GM21381 (cell line): Measurements from ENCODE around the gene RPH3AL.

Experiments
- ATAC-seq: cut with Tn5 transposase; IDR thresholded peaks from one replicate; pipeline ENCODE4 v1.9.1; 2021; ENCODE audit warnings: mild to moderate bottlenecking, moderate library complexity; ENCODE audit not compliant: unreplicated experiment

RPH3AL gene

DNA sequence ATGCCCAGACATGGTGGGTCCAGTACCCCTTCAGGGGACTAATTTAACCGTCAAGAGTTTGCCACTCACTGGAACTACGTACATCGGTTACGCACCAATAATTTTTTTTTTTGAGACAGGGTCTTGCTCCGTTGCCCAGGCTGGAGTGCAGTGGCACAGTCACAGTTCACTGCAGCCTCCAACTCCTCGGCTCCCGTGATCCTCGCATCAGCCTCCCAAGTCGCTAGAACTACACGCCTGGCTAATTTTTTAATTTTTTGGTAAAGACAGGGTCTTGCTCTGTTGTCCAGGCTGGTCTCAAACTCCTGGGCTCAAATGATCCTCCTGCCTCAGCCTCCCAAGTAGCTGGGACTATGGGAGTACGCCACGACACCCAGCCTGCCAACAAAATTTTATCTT, 15.6 kb downstream of the RPH3AL start:
- no peak for ATAC-seq

DNA sequence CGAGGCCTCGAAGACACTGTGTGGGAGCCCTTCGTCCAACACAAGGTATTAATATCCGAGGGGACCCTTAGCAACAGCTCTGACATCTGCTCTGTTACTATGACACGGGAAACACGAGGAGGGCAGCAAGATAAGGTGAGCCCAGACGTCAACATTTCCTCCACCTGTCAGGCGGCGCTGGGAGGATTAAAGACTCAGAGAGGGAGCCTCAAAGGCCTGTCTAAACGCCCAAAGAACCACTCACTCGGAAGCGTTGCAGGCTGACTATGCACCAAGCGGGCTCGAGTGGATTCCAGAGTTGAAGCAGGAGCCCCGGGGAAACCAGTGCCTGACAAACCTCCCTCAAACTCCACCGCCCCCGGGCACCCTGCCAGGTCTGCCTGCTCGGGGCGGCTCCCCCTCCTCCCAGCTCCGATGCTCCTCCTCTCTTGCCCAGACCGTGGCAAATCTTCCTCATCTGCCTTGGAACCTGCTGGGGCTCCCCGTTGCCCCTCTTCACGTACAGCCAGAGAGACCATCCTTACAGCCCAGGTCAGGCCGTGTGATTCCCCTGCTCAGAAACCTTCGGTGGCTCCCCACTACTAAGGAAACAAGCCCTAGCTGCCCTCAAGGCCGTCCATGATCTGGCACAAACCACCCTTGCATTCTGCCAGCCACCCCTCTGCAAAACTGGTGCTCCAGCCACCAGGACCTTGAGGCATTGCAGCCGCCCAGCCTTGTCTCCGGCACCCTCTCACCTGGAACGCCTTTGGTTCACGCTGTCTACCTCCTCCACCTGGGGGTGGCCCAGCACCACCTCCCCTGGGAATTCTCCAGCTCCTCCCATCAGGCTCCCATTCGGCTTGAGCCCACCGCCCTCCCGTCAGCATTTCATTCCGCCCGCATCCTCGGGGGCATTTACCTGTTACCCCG, 16.2 kb downstream of the RPH3AL start:
- no peak for ATAC-seq

DNA sequence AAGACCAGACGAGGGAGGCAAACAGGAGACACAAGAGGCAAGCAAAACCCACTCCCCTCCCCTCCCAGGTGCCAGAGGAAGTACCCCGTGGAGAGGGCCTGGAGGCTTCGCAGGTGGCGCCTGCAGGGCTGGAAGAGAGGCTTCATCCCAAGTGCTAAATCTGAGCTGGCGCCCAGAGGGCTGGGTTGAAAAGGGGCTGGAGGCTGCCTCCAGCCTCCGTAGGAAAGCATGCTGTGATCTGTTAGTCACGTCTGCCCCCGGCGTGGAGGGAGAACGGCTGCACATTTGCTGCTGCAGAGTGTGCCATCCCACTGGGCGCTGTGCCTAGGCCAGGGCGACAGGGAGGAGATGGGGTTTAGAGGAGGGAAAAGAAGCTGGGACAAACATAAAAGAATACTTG, 16.9 kb downstream of the RPH3AL start:
- no peak for ATAC-seq

DNA sequence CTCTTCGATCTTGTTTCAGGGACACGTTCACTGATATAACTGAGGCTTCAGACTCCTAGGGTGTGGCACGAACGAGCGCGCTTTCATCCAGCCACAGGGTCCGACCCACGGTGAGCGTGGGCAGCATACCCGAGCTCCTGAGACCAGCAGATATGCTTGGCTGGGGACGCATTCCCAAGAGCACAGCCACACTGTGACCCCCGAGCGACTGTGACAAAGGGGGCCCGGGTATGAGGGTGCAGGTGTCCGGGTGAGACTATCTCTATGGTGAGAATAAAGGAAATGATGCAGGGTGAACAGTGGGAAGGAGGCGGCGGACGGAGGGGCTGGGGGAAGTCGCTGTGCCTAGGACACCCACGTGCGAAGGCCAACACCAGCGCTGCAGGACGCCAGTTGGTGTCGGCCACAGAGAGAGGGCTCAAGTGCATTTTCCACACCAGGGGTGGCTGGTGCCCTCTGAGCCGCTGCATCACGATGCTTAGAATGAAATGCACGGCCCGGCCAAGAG, 17.6 kb downstream of the RPH3AL start:
- ATAC-seq: no peak

DNA sequence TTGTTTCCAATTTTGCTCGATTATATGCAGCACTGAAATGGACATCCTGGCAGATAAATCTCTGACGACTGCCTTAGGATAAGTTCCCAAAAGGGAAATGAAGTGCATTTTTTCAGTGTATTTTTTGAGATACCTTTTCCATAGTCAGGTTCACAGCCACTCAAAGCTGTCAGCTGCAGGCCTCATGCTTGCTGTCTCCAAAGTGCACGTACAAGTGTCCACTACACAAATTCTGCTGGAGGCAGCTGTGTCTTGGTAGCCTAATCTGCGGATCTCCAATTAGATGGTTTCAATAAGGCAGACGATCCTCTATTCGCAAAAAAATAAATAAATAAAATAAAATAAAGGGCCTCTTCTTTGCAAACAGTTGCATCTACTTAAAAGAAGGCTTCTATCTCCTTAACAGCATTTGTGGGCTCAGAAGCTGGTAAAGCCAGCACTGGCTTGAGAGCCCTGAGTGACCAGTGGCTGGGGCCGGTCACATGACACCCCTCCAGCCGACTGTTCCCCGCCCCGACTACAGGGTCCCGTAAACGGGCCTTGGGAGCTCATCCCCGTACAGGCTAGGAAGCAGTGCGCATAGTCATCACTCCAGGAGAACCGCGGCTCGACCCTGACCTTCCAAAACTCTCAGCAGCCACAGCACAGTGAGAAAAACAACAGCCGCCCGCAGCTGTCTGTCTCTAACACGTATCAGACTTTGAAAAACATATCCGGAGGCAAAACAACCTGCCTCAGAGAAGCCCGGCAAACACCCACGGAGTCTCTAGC, 18.8 kb downstream of the RPH3AL start:
- ATAC-seq: no peak

DNA sequence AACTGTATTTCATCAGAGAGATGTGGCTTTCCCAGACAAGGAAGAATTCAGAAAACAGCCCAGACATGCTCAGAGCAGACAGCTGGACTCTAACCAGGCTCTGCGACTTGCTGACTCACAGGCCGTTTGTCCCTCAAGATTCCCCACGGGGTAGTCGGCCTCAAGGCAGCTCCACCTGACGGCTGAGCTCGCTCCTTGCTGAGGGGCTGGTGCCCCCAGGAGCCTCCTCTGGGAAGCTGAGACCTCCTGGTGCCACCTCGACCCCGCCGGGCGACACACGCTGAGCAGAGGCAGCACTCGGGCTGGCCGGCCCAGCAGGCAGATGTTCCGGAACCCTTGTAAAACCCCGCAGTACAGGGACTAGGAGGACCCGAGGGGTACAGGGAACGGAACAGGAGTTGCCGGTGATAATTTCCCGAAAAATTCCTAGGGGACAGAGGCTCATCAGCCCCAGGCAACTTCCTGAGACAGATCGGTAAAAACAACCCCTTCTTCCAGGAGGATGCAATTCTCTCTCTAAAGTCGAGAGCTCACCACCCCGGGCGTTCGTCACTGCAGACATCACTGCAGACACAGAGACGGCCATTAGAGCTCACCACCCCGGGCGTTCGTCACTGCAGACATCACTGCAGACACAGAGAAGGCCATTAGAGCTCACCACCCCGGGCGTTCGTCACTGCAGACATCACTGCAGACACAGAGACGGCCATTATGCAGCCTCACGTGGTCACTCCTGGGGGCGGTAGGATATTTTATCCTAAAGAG, 19.9 kb downstream of the RPH3AL start:
- ATAC-seq: no peak

DNA sequence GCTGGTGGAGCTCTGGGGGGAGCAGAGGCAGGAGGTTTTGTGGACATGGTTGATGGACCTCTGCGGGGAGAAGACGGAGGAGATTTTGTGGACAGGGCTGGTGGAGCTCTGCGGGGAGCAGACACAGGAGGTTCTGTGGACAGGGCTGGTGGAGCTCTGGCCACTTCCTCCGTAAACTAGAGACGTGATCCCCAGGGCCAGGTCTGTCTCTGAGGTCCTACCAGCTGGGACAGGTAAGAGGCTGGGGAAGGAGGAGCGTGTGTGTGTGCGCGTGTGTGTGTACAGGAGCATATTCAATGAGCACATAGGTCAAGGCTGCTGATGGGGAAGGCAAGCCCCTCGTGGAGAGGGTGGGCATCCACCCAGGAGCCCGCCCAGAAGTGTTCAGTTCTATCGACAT, 20.6 kb downstream of the RPH3AL start:
- no peak for ATAC-seq

DNA sequence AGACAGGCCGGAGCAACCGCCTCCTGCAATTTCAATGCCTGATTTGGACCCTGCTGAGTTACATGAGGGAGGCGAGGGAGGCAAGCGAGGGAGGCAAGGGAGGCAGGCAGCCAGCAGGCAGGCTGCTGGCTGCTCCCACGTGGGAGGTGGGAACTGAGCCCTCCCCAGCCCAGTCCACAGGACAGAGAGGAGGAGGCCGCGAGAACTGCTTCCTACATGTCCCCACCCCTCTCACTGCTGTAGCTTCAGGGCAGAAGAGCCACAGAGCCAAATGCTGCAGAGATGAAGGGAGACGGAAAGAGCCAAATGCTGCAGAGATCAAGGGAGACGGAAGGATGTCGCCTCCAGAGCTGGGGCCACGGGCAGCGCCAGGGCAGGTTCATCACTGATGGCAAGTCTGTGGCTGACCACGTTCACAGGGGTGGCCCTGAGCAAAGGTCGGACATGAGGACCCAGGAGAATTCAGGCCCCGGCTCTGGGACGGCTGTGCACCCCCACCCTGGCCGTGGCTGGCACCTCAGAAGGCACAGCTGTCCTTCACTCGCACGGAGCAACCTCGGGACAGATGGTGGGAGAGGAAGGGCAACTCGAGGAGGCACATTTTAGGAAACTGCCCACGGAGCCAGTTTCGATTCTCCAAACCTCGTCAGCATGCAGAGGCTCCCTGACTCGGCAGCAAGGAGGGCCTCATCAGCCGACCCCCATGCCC, 21.5 kb downstream of the RPH3AL start:
- ATAC-seq: no peak

DNA sequence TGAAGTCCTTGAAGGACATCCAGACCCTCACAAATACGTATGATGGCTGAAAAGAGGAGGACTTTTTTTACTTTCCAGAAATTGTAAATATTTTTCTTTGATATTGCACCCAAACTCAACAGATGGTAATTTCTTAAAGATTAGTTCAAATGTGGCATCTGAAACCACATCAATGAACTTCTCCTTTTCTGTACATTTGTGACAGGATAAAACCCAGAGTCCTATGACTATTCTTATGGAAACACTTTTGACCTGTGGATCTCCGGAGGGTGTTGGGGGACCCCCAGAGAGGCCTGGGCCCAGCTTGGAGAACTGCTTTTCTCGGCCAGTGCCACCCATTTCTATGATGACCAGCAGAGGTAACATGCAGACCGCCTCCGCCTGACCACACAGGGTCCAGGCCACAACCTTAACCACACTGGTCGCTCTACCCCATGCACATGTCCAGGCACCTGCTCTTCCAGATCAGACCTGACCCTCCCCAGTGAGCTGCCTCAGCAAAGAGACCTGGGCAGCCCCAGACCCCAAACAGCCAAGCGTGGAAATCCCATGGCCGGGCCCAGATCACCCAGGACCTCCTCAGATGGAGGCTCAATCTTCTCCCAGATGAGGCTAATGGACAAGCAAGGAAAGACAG, 22.7 kb downstream of the RPH3AL start:
- ATAC-seq: no peak

DNA sequence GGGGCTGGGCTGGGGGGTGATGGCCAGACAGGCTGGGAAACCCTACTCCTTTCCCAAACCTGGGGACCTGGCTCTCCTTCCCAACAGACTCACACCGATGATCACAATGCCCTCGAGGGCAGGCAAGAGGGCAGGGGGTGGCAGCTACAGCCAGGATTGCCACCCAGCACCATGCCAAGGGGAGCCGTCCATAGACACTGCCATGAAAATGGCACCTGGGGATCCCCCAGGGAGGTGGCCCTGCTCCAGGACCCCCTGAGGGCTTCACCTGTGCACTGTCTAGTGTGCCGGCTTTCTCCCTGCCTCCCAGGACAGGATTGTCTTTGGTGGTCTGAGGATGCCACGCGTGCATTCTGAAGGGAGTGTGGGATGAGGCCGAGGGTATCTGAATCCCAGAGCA, 24.6 kb downstream of the RPH3AL start:
- ATAC-seq: no peak

DNA sequence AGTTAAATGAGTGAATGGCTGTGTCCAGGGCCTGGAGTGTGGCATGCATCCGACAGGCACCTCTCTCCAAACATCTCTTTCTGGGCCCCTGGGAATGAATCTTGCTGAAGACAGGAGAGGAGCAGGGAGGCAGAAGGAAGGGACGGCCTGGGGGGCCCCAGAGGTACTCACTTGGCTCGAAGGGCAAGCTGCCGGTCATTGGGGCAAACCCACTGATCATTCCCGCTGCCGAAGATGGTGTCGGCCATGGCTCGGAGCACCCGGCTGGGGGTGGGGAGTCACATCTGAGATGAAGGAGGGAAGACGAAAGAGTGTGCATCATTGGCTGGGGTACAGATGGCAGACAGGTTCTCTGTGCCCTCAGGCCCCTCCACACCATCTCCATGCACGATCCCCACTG, 25.3 kb downstream of the RPH3AL start:
- no peak for ATAC-seq

DNA sequence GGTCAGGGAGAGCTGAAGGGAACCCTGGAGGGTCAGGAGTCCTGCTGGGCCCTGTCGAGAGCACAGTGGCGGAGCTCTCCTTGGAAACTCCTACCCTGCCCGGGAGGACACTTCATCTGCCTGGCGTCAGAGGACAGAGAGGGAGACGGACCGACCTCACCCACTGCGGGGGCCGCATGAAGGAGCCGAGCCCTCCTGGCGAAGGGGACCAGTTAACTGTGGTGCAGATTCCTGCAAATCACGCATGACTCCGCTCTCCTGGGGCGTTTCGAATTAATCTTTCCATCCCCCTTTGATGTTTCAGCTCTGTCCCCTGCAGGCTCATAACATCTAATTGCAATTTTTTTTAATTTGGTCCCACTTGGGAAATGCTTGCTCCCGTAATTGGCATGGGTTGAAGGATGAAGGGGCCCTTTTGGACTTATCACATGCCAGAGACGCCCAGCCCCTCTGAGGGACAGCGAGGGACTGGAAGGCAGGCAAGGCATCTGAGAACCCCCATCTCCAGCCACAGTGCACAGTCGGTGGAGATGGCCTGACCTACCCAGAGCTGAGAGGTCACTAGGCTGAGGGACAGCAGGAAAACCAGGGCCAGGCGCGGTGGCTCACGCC, 26.5 kb downstream of the RPH3AL start:
- ATAC-seq: no peak

DNA sequence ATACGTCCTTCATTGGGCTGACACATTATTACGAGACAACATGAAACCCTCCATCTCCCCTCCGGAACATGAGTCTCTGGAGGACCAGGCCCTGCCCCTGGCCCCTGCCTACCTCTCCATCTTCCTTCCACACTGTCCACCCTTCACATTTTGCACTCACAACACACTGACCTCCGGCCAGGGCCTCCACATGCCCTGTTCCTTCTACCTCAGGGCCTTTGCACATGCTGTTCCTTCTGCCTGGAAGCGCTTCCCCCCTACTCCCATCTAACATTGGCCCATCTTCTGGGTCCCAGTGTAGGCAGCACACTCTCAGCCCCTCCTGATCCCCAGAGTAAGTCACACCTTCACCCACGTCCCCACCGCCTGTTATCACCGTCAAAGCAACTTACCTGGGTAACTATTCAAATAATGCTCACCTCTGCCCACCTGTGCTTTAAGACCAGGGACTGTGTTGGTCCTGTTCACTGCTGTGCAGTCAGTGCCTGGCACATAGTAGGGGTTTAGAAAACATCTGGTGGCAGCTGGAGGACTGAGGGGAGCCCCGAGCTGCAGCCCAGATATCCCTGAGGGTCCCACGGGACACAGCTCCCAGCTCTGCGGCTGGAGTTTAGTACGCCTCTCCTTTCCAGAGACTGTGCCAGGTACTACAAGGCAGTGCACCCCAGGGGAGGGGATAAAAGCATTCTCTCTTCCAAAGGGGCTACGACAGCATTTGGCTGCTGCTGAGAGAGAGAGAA, 27.2 kb downstream of the RPH3AL start:
- no peak for ATAC-seq

DNA sequence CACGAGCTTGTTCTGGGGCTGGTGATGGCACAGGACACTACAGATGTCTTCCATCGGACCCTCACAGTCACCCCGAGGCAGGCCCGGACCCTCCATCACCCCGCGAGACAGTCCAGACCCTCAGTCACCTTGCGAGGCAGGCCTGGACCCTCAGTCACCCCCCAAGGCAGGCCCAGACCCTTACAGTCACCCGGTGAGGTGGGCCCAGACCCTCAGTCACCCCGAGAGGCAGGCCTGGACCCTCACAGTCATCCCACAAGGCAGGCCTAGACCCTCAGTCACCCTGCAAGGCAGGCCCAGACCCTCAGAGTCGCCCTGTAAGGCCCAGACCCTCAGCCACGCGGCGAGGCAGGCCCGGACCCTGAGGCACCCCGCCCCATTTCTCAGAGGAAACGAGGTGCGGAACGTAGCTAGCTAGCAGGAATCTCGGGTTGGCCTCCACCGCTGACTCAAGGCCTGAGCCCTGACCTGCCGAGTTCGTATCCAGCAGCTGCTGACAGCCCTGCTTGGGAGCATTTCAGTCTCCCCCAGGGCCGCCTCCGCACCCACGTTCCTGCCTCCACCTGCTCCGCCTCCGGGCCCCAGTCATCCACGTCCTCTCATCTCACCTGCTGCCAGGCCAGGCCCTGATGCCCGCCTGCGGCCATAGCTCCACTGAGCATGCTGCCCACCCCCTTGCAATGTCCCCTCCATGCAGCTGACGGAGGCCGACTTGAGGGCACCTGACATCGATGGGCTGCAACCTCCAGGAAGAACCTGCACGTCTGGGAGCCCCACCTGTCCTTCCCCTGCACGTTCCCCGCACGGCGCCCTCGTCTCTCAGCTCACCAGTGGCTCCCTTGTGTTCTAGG, 28.7 kb downstream of the RPH3AL start:
- ATAC-seq: no peak

DNA sequence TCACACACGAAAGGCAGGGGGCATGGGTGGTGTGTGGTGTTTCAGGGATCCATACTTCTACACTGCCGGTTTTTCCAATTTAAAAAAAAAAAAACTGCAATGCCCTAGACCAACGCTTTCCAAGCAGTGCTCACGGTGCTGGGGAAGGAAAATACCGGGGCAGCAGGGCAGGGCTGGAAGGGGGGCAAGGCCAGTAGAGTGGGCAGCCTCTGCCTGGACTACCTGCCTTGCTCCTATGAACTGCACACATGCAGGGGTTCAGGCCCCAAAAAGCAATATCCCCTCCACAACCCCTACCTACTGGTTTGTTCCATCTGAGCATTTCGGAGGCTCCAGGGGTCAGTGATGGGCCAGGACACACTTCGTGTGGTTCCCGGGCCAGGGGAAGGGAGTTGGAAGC, 29.4 kb downstream of the RPH3AL start:
- ATAC-seq: no peak

DNA sequence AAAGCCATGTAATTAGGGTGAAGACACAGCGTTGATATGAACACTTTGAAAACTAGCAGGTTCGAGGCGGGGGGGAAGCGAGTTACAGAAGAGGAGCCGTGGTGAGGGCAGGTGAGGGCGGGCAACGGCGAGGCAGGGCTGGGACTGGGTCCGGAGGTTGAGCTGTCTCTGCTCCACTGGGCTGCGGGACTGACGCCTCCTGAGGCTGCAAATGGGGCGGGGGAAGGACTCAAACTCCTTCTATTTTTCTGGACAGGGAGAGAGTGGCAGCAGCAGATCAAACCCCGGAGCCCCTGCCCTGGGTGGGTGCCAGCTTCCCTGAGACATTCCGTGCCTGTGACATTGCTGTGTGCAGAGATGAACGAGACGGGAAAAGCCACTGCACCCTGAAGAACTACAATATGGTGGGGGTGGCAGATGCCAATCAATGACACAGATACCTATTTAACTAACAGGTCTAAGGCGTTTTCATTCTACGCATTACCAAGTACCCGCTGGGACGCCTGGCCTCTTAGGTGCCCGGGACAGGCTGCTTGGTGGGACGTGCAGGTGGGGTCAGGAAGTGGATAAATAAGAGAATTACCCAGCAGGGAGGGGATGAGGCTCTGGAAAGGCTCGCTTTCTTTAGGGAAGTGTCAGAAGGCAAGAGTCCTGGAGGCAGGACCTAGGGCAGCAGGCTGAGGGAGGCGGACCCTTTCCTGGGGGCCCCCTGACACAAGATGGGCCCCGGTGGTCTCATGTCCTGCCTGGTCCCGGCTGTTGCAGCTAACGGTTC, 30.4 kb downstream of the RPH3AL start:
- ATAC-seq: no peak

DNA sequence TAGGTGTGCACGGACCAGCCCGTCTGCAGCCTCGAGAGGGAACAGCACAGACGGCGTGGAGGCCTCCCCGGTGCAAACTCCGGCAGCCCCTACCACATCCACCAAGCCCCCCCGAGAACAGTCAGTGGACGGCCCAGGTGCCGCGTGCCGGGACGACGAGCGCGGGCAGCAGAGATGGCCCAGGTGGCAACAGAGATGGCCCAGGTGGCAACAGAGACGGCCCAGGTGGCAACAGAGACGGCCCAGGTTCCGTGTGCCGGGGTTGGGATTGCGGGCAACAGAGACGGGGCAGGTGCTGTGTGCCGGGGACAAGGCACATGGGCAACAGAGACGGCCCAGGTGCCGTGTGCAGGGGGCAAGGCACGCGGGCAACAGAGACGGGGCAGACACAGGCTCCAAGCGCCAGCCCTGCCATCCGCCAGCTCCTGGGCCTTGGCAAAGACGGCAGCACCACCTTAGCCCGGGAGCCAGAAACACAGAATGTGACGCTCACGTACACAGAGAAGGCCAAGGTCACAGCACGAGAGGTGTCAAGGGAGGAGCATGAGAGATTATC, 31.1 kb downstream of the RPH3AL start:
- ATAC-seq: no peak
